Measurements from ENCODE around the gene RNF227. TPM values are rescaled to one million over a fixed set of nuclear protein-coding genes. Genes with fewer than 3 reads are reported as not detected.
A peak's percentile ranks its signal among the peaks of the same experiment; 100 is the strongest.

Gene RNF227
- total RNA-seq, 8 experiments from 2014 or later: 2.6 to 5.2 (median 4.2) TPM

GRCh38 chr17:7922269-7922844, 6.3 kb upstream of the RNF227 start:
- Histone ChIP-seq H3K4me3 (peak overlapping the region in 4 of 5 donors; percentile 21 to 35 (median 25)), H3K4me1 (replicated peaks in 1 of 2) (peaks cover 13% of the 10 kb centered on the region in 2 donors), H3K27ac (peak overlapping the region; percentile 64 to 85)
- 0 to 100% (median 57%) methylated on average over 1 to 11 of the region's 16 CpGs; no CpG with 5 or more reads in 1 of the 10 experiments for WGBS, 10 experiments
- in situ Hi-C loops (cut with MboI; ENCODE audit: low pct_unique_long_range_greater_than_20kb in 2 of 9, low sequenced_read_pairs in 9 of 9, unreplicated experiment in 9 of 9): no loop called here
- peak in 5 of 8 experiments; percentile 22 to 60 (median 54) for ATAC-seq (replicated peaks in 6 of 8)

GRCh38 chr17:7916808-7917207, 719 bp upstream of the RNF227 start:
- Histone ChIP-seq H3K4me1 (replicated peaks in 1 of 2) (peaks cover 12 to 17% of the 10 kb centered on the region in 2 donors), H3K4me3 (peak overlapping the region in 1 of 5 donors; percentile 47), H3K27ac (peak overlapping the region; percentile 93)
- WGBS, 10 experiments: 8 to 100% (median 37%) methylated on average over 1 to 2 of the region's 2 CpGs; no CpG with 5 or more reads in 4 of the 10 experiments
- no peak for ATAC-seq (replicated peaks in 6 of 8)
- in situ Hi-C loops (cut with MboI; ENCODE audit: low pct_unique_long_range_greater_than_20kb in 2 of 9, low sequenced_read_pairs in 9 of 9, unreplicated experiment in 9 of 9): no loop called here

GRCh38 chr17:7916385-7916682, 245 bp upstream of the RNF227 start:
- in situ Hi-C loops (cut with MboI; ENCODE audit: low pct_unique_long_range_greater_than_20kb in 2 of 9, low sequenced_read_pairs in 9 of 9, unreplicated experiment in 9 of 9): no loop called here
- Histone ChIP-seq H3K4me1 (replicated peaks in 1 of 2) (peaks cover 12 to 17% of the 10 kb centered on the region in 2 donors), H3K4me3 (peak overlapping the region; percentile 39 to 47 (median 43)), H3K27ac (peak overlapping the region; percentile 93)
- WGBS, 10 experiments: 30 to 42% methylated on average over 6 of the region's 15 CpGs; no CpG with 5 or more reads in 8 of the 10 experiments
- no peak for ATAC-seq (replicated peaks in 6 of 8)

GRCh38 chr17:7915179-7915610, 894 bp downstream of the RNF227 start:
- 0 to 13% (median 1%) methylated on average over 1 to 14 of the region's 15 CpGs; no CpG with 5 or more reads in 3 of the 10 experiments for WGBS, 10 experiments
- Histone ChIP-seq H3K4me1 (replicated peaks in 1 of 2) (peaks cover 12 to 17% of the 10 kb centered on the region in 2 donors), H3K27ac (peak overlapping the region in 1 of 2 donors; percentile 93), H3K4me3 (peak overlapping the region; percentile 39 to 47 (median 43))
- in situ Hi-C loops (cut with MboI; ENCODE audit: low pct_unique_long_range_greater_than_20kb in 2 of 9, low sequenced_read_pairs in 9 of 9, unreplicated experiment in 9 of 9): no loop called here
- ATAC-seq (replicated peaks in 6 of 8): peak in 2 of 8 experiments; percentile 21 to 24

GRCh38 chr17:7912927-7913524, 3.1 kb downstream of the RNF227 start:
- ATAC-seq (replicated peaks in 6 of 8): peak in 2 of 8 experiments; percentile 1 to 3
- Histone ChIP-seq H3K27ac (no peak overlapping the region), H3K4me3 (no peak overlapping the region), H3K4me1 (replicated peaks in 1 of 2) (peaks cover 12 to 17% of the 10 kb centered on the region in 2 donors)
- whole genome bisulfite sequencing, 10 experiments: 10 to 50% (median 29%) methylated on average over 1 to 3 of the region's 3 CpGs; no CpG with 5 or more reads in 4 of the 10 experiments
- in situ Hi-C loops (cut with MboI; ENCODE audit: low pct_unique_long_range_greater_than_20kb in 2 of 9, low sequenced_read_pairs in 9 of 9, unreplicated experiment in 9 of 9): no loop called here

- no peak overlapping the region for H3K4me3 ChIP-seq
- H3K27ac ChIP-seq: no peak overlapping the region
- WGBS, 10 experiments: 65 to 96% (median 78%) methylated on average over 3 to 7 of the region's 9 CpGs; no CpG with 5 or more reads in 5 of the 10 experiments
- no peak for ATAC-seq (replicated peaks in 6 of 8)
- H3K4me1 ChIP-seq (replicated peaks in 1 of 2): peaks cover 6 to 9% of the 10 kb centered on the region in 2 donors
- in situ Hi-C loops (cut with MboI; ENCODE audit: low pct_unique_long_range_greater_than_20kb in 2 of 9, low sequenced_read_pairs in 9 of 9, unreplicated experiment in 9 of 9): no loop called here
Observed at GRCh38 chr17:7911116-7911515, 5.0 kb downstream of the RNF227 start.

GRCh38 chr17:7910711-7911110, 5.4 kb downstream of the RNF227 start:
- WGBS, 10 experiments: 83 to 100% (median 93%) methylated on average over 1 to 13 of the region's 13 CpGs; no CpG with 5 or more reads in 4 of the 10 experiments
- Histone ChIP-seq H3K4me1 (replicated peaks in 1 of 2) (peaks cover 6 to 8% of the 10 kb centered on the region in 2 donors), H3K27ac (no peak overlapping the region), H3K4me3 (no peak overlapping the region)
- no peak for ATAC-seq (replicated peaks in 6 of 8)
- in situ Hi-C loops (cut with MboI; ENCODE audit: low pct_unique_long_range_greater_than_20kb in 2 of 9, low sequenced_read_pairs in 9 of 9, unreplicated experiment in 9 of 9): no loop called here

GRCh38 chr17:7910281-7910680, 5.8 kb downstream of the RNF227 start:
- ATAC-seq (replicated peaks in 6 of 8): no peak
- no peak overlapping the region for H3K27ac ChIP-seq
- no peak overlapping the region for H3K4me3 ChIP-seq
- peaks cover 6 to 8% of the 10 kb centered on the region in 2 donors for H3K4me1 ChIP-seq (replicated peaks in 1 of 2)
- 50 to 96% (median 92%) methylated on average over 1 to 14 of the region's 15 CpGs for WGBS, 10 experiments
- in situ Hi-C loops (cut with MboI; ENCODE audit: low pct_unique_long_range_greater_than_20kb in 2 of 9, low sequenced_read_pairs in 9 of 9, unreplicated experiment in 9 of 9): no loop called here

GRCh38 chr17:7909089-7909488, 7.0 kb downstream of the RNF227 start:
- Histone ChIP-seq H3K4me1 (replicated peaks in 1 of 2) (no peaks in the 10 kb centered on the region), H3K27ac (no peak overlapping the region), H3K4me3 (no peak overlapping the region)
- in situ Hi-C loops (cut with MboI; ENCODE audit: low pct_unique_long_range_greater_than_20kb in 2 of 9, low sequenced_read_pairs in 9 of 9, unreplicated experiment in 9 of 9): no loop called here
- WGBS, 10 experiments: no CpG with 5 or more reads among the region's 29 CpGs
- ATAC-seq (replicated peaks in 6 of 8): peak in 1 of 8 experiments; percentile 9

GRCh38 chr17:7903154-7904103, 12.7 kb downstream of the RNF227 start:
- Histone ChIP-seq H3K4me3 (no peak overlapping the region), H3K27ac (no peak overlapping the region), H3K4me1 (replicated peaks in 1 of 2) (no peaks in the 10 kb centered on the region)
- ATAC-seq (replicated peaks in 6 of 8): no peak
- in situ Hi-C loops (cut with MboI; ENCODE audit: low pct_unique_long_range_greater_than_20kb in 2 of 9, low sequenced_read_pairs in 9 of 9, unreplicated experiment in 9 of 9): no loop called here
- 32 to 100% (median 74%) methylated on average over 1 to 13 of the region's 22 CpGs; no CpG with 5 or more reads in 1 of the 10 experiments for WGBS, 10 experiments

GRCh38 chr17:7897773-7898172, 18.3 kb downstream of the RNF227 start:
- Histone ChIP-seq H3K4me1 (replicated peaks in 1 of 2) (no peaks in the 10 kb centered on the region), H3K27ac (no peak overlapping the region), H3K4me3 (no peak overlapping the region)
- peak in 7 of 8 experiments; percentile 32 to 96 (median 69) for ATAC-seq (replicated peaks in 6 of 8)
- 49 to 90% (median 75%) methylated on average over 2 to 6 of the region's 6 CpGs for WGBS, 10 experiments
- in situ Hi-C loops (cut with MboI; ENCODE audit: low pct_unique_long_range_greater_than_20kb in 2 of 9, low sequenced_read_pairs in 9 of 9, unreplicated experiment in 9 of 9): no loop called here

- ATAC-seq (replicated peaks in 6 of 8): no peak
- no peak overlapping the region for H3K27ac ChIP-seq
- H3K4me1 ChIP-seq (replicated peaks in 1 of 2): no peaks in the 10 kb centered on the region
- WGBS, 10 experiments: 80 to 100% (median 94%) methylated on average over 2 to 11 of the region's 13 CpGs; no CpG with 5 or more reads in 2 of the 10 experiments
- H3K4me3 ChIP-seq: no peak overlapping the region
- in situ Hi-C loops (cut with MboI; ENCODE audit: low pct_unique_long_range_greater_than_20kb in 2 of 9, low sequenced_read_pairs in 9 of 9, unreplicated experiment in 9 of 9): no loop called here
Observed at GRCh38 chr17:7897090-7897489, 19.0 kb downstream of the RNF227 start.

GRCh38 chr17:7894866-7895265, 21.2 kb downstream of the RNF227 start:
- no peak overlapping the region for H3K27ac ChIP-seq
- no peak overlapping the region for H3K4me3 ChIP-seq
- in situ Hi-C loops (cut with MboI; ENCODE audit: low pct_unique_long_range_greater_than_20kb in 2 of 9, low sequenced_read_pairs in 9 of 9, unreplicated experiment in 9 of 9): no loop called here
- no peak for ATAC-seq (replicated peaks in 6 of 8)
- 93 to 100% (median 100%) methylated on average over 2 to 5 of the region's 8 CpGs; no CpG with 5 or more reads in 7 of the 10 experiments for WGBS, 10 experiments
- H3K4me1 ChIP-seq (replicated peaks in 1 of 2): peaks cover 2% of the 10 kb centered on the region in 2 donors
